NCI-H526 treated with DMSO at 0.1 percent for 48 hours (cell line): ENCODE results near the gene LPP.

Experiments
- DNase-seq: peaks from one replicate; lab custom pipeline; 2025; lab: John Stamatoyannopoulos, UW

The LPP gene

GRCh38 chr3:188711881-188712247, 557.9 kb downstream of the LPP start:
- DNase-seq: no peak

- DNase-seq: no peak
Measured at GRCh38 chr3:188712248-188712924, 558.4 kb downstream of the LPP start.

GRCh38 chr3:188712991-188713390, 559.0 kb downstream of the LPP start:
- DNase-seq: no peak

GRCh38 chr3:188719545-188719944, 565.6 kb downstream of the LPP start:
- no peak for DNase-seq

- no peak for DNase-seq
Measured at GRCh38 chr3:188720215-188720614, 566.3 kb downstream of the LPP start.

- no peak for DNase-seq
Measured at GRCh38 chr3:188720636-188721035, 566.7 kb downstream of the LPP start.

GRCh38 chr3:188721312-188721711, 567.4 kb downstream of the LPP start:
- no peak for DNase-seq

- no peak for DNase-seq
Measured at GRCh38 chr3:188721990-188722389, 568.0 kb downstream of the LPP start.

- DNase-seq: no peak
Measured at GRCh38 chr3:188722963-188723362, 569.0 kb downstream of the LPP start.

- DNase-seq: no peak
Measured at GRCh38 chr3:188727052-188727451, 573.1 kb downstream of the LPP start.

GRCh38 chr3:188728371-188728896, 574.5 kb downstream of the LPP start:
- DNase-seq: no peak

GRCh38 chr3:188729422-188729821, 575.5 kb downstream of the LPP start:
- DNase-seq: no peak

GRCh38 chr3:188734395-188734794, 580.4 kb downstream of the LPP start:
- no peak for DNase-seq

GRCh38 chr3:188739511-188739910, 585.6 kb downstream of the LPP start:
- DNase-seq: no peak

GRCh38 chr3:188740010-188740409, 586.1 kb downstream of the LPP start:
- DNase-seq: no peak

- DNase-seq: no peak
Measured at GRCh38 chr3:188742755-188743550, 589.0 kb downstream of the LPP start.

GRCh38 chr3:188744166-188744565, 590.2 kb downstream of the LPP start:
- no peak for DNase-seq

- DNase-seq: no peak
Measured at GRCh38 chr3:188745031-188745430, 591.1 kb downstream of the LPP start.

- no peak for DNase-seq
Measured at GRCh38 chr3:188746291-188746783, 592.4 kb downstream of the LPP start.

- DNase-seq: no peak
Measured at GRCh38 chr3:188747489-188747888, 593.5 kb downstream of the LPP start.

GRCh38 chr3:188749010-188749617, 595.2 kb downstream of the LPP start:
- DNase-seq: no peak

- no peak for DNase-seq
Measured at GRCh38 chr3:188749830-188750229, 595.9 kb downstream of the LPP start.

GRCh38 chr3:188750617-188751016, 596.7 kb downstream of the LPP start:
- no peak for DNase-seq
